Pancreas (tissue), 10 donors: Measurements from ENCODE around the gene HRH3. TPM values are rescaled to one million over a fixed set of nuclear protein-coding genes. Genes with fewer than 3 reads are reported as not detected.

Experiments used
- ATAC-seq, 4 donors: fragments of 200-7000 bp; cut with Tn5 transposase; one replicate each; pipeline versions ENCODE4 v1.8.0 to v1.9.1; 2020; ENCODE audit warnings: mild to moderate bottlenecking in 4 of 4, moderate library complexity in 4 of 4
- DNase-seq, 6 donors: peaks; one replicate each; pipeline ENCODE4 v3.0.0-alpha.2; 2020
- FAIRE-seq: peaks from 2 replicates; lab custom pipeline; 2012; peaks lifted over from hg19 to GRCh38; lab: Jason Lieb, UNC
- H3K27ac ChIP-seq, 4 donors: fragments of 200-600 bp; sonication (generic); 1 replicate in 3 of 4; 2 replicates in 1 of 4; pipeline versions ENCODE4 v1.5.0 to v1.8.0; 2020
- H3K27me3 ChIP-seq, 4 donors: fragments of 200-600 bp; one replicate each; pipeline ENCODE4 v1.8.0; 2021
- H3K36me3 ChIP-seq, 3 donors: fragments of 200-600 bp; sonication (generic) in 1 of 3; one replicate each; pipeline versions ENCODE4 v1.5.0 to v1.8.0; 2020 to 2021
- H3K4me1 ChIP-seq, 3 donors: fragments of 200-600 bp; one replicate each; pipeline ENCODE4 v1.8.0; 2021
- H3K4me3 ChIP-seq, 4 donors: fragments of 200-600 bp; sonication (generic) in 2 of 4; one replicate each; pipeline versions ENCODE4 v1.5.0 to v1.8.0; 2020 to 2021
- H3K9me3 ChIP-seq, 4 donors: fragments of 200-600 bp; one replicate each; pipeline ENCODE4 v1.8.0; 2021
- WGBS, 2 donors: extraction: QIAGEN DNeasy Blood & Tissue Kit; methylation state at CpG; one replicate each; pipeline ENCODE4 v1.1.7; 2013; 5-methylcytosine and 5-hydroxymethylcytosine counted together
- intact Hi-C, 3 donors: fragments of 100-400 bp; cut with DNase I; formaldehyde crosslinking; loops; one replicate each; pipeline versions ENCODE4 v1.11.1 to v1.14.2; 2022
- polyA plus RNA-seq, 2 donors: library from polyadenylated mRNA; stranded (reverse); fragments of 200-250 nt; gene quantifications; one replicate each; pipeline ENCODE4 v1.2.3, GENCODE V29; 2013
- total RNA-seq, 6 donors: library from RNA; stranded (reverse); fragmentation: NEBNext Ultra II Directional in 4 of 6; extraction: Animal tissue kit (Norgen Biotek cat#: 25700) in 4 of 6; gene quantifications; one replicate each; pipeline versions ENCODE4 v1.2.1 to v1.2.4, GENCODE V29; 2021 to 2023
- TF ChIP-seq, protein P1 (sequence below), 4 donors: fragments of 200-600 bp; sonication (generic) in 3 of 4; IDR thresholded peaks; one replicate each; pipeline versions ENCODE4 v1.5.0 to v1.8.0; 2021; ENCODE audit warnings: antibody characterized with exemption in 4 of 4
- donor health status: healthy with polysubstance abuse.
- donor health status: DM: no; HTN: no; CAD: no; lungs with moderate emphysema.
- donor health status: DM: no; HTN: no; CAD: no.
- donor health status: control.
- donor health status: control.
- donor health status: Bipolar disorder and iron deficiency.
- donor health status: DM: yes; HTN: yes; CAD: no.
- donor health status: DM: no; HTN: no; CAD: no.
- donor health status: DM: no; HTN: no; CAD: no.
- donor health status: DM: yes; HTN: yes; CAD: no.

Gene HRH3
- total and polyA plus RNA-seq, 8 donors: 0.02 to 0.08 (median 0.04) TPM; not detected in 5

GRCh38 chr20:62246872-62247652, 27.0 kb upstream of the HRH3 start:
- H3K4me1 ChIP-seq: peaks cover 47 to 55% (median 50%) of the 10 kb centered on the region in 3 donors

DNA sequence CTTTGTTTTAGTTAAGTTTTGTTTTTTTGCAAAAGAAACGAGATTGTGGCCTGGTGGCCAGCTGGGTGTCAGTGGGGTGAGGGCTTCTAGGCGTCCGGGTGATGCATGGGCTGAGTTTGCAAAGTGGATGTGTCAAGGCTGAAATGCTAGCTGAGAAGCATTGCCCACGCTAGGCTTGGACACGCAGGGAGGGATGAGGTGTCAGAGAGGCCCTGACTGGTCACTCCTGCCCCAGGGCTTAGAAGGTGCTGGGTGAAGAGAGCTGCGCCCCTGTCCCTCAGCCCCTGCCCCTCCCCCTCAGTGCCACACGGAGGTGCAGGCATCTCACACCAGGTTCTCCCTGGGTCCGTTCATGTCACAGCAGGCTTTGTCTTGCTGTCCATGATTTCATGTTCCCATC, 26.4 kb upstream of the HRH3 start:
- no peaks in the 10 kb centered on the region for H3K9me3 ChIP-seq
- no peak overlapping the region for H3K4me3 ChIP-seq
- 53 to 64% methylated on average over 8 of the region's 8 CpGs for WGBS, 2 donors
- no peak for FAIRE-seq
- peaks cover 54 to 62% (median 57%) of the 10 kb centered on the region in 3 donors for H3K4me1 ChIP-seq
- TF ChIP-seq, protein P1, sequence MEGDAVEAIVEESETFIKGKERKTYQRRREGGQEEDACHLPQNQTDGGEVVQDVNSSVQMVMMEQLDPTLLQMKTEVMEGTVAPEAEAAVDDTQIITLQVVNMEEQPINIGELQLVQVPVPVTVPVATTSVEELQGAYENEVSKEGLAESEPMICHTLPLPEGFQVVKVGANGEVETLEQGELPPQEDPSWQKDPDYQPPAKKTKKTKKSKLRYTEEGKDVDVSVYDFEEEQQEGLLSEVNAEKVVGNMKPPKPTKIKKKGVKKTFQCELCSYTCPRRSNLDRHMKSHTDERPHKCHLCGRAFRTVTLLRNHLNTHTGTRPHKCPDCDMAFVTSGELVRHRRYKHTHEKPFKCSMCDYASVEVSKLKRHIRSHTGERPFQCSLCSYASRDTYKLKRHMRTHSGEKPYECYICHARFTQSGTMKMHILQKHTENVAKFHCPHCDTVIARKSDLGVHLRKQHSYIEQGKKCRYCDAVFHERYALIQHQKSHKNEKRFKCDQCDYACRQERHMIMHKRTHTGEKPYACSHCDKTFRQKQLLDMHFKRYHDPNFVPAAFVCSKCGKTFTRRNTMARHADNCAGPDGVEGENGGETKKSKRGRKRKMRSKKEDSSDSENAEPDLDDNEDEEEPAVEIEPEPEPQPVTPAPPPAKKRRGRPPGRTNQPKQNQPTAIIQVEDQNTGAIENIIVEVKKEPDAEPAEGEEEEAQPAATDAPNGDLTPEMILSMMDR (IDR thresholded peaks at IDR 0.05): no peak
- no peaks in the 10 kb centered on the region for H3K27me3 ChIP-seq
- no peaks in the 10 kb centered on the region for H3K36me3 ChIP-seq
- ATAC-seq: no peak
- intact Hi-C loops: no loop called here
- H3K27ac ChIP-seq: peak overlapping the region; percentile 25 to 65 (median 54)
- peak in 2 of 6 donors; percentile 49 to 60 for DNase-seq

More at GRCh38 chr20:62246872-62247652, 27.0 kb upstream of the HRH3 start:
- H3K27ac ChIP-seq: peak overlapping the region; percentile 25 to 65 (median 54)
- H3K9me3 ChIP-seq: no peaks in the 10 kb centered on the region
- FAIRE-seq: no peak
- intact Hi-C loops: no loop called here
- no peaks in the 10 kb centered on the region for H3K36me3 ChIP-seq
- peak; percentile 20 to 54 (median 23) for ATAC-seq
- TF ChIP-seq, protein P1 (IDR thresholded peaks at IDR 0.05): no peak
- 26 to 28% methylated on average over 22 of the region's 22 CpGs for WGBS, 2 donors
- no peaks in the 10 kb centered on the region for H3K27me3 ChIP-seq
- H3K4me3 ChIP-seq: no peak overlapping the region
- DNase-seq: peak in 4 of 6 donors; percentile 73 to 87 (median 76)

DNA sequence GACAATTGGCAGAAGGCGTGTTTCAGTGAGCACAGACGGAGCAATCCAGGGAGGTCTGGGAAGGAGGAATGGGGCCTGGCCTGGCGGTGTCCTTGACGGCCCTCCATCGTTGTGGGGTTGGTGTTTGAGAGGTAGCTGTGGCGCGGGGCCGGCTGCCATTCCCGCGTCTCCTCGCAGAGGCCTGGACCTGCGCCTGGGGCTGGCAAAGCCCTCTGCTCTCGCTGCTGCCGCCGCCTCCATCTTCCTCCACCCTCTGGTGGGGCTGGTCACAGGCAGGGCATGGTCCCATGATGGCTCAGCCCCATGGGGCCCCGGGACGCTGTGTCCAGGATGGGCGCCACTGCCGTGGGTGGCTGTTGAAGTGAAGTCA, 25.8 kb upstream of the HRH3 start:
- Histone ChIP-seq H3K4me1 (peaks cover 57 to 67% (median 62%) of the 10 kb centered on the region in 3 donors), H3K27me3 (no peaks in the 10 kb centered on the region), H3K9me3 (no peaks in the 10 kb centered on the region), H3K36me3 (no peaks in the 10 kb centered on the region), H3K27ac (peak overlapping the region; percentile 47 to 92 (median 62)), H3K4me3 (no peak overlapping the region)
- 53 to 61% methylated on average over 16 to 19 of the region's 19 CpGs for WGBS, 2 donors
- FAIRE-seq (no peak), ATAC-seq (no peak), DNase-seq (peak in 3 of 6 donors; percentile 55 to 81 (median 55))
- intact Hi-C loops: no loop called here
- TF ChIP-seq, protein P1 (IDR thresholded peaks at IDR 0.05): no peak

DNA sequence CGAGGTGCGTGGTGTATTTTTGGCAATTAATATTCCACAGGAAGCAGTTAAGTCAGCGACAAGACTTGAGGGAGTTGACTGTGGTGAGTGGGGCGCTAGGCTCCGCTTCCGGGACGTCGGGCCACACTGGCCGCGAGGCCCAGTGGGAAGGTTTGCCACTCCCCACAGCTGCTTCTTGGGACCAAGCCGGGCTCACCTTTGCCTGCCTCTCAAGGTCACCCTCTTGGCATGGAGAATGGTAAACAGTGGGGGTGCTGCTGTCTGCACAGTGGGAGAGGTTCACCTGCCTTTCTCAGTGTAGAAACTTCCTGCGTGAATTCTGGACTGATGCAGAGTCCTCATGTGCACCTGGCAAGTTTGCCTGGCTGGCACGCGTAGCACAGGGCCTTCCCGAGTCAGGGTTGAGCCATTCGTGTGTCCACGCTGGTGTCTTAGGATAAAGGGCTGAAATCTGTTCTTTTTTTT, 24.6 kb upstream of the HRH3 start:
- FAIRE-seq (no peak), DNase-seq (peak; percentile 81 to 97 (median 94)), ATAC-seq (peak; percentile 78 to 85 (median 84))
- intact Hi-C loops: no loop called here
- no peaks in the 10 kb centered on the region for H3K27me3 ChIP-seq
- no peak overlapping the region for H3K4me3 ChIP-seq
- peak overlapping the region; percentile 65 to 92 (median 81) for H3K27ac ChIP-seq
- no peaks in the 10 kb centered on the region for H3K9me3 ChIP-seq
- 15 to 17% methylated on average over 17 of the region's 17 CpGs for WGBS, 2 donors
- no peaks in the 10 kb centered on the region for H3K36me3 ChIP-seq
- TF ChIP-seq, protein P1 (IDR thresholded peaks at IDR 0.05): no peak
- H3K4me1 ChIP-seq: peaks cover 63 to 77% (median 67%) of the 10 kb centered on the region in 3 donors
